Hepatocyte (in vitro differentiated cells): ENCODE measurements around the gene ATAT1. TPM values are rescaled to one million over a fixed set of nuclear protein-coding genes. Genes with fewer than 3 reads are reported as not detected.
A peak's percentile ranks its signal among the peaks of the same experiment; 100 is the strongest.

Experiments used
- DNase-seq: peaks from one replicate; pipeline ENCODE4 v3.0.0-alpha.2; 2016; ENCODE audit warnings: low spot score
- H2AFZ ChIP-seq: fragments of 200-600 bp; sonication (generic); 2 replicates; pipeline ENCODE4 v1.6.0; 2016; ENCODE audit warnings: antibody characterized with exemption, mild to moderate bottlenecking
- H3K27ac ChIP-seq: fragments of 200-600 bp; sonication (generic); 2 replicates; pipeline ENCODE4 v1.5.1; 2016; ENCODE audit warnings: mild to moderate bottlenecking
- H3K27me3 ChIP-seq: fragments of 200-600 bp; sonication (generic); 2 replicates; pipeline ENCODE4 v1.6.1; 2016
- H3K36me3 ChIP-seq: fragments of 200-600 bp; sonication (generic); replicated peaks from 2 replicates; pipeline ENCODE4 v1.5.1; 2016; ENCODE audit warnings: low read depth; ENCODE audit not compliant: insufficient read depth
- H3K4me1 ChIP-seq: fragments of 200-600 bp; sonication (generic); 2 replicates; pipeline ENCODE4 v1.5.1; 2016; ENCODE audit warnings: mild to moderate bottlenecking, moderate library complexity; ENCODE audit not compliant: insufficient read depth
- H3K4me2 ChIP-seq: fragments of 200-600 bp; sonication (generic); 2 replicates; pipeline ENCODE4 v1.6.0; 2016
- H3K4me3 ChIP-seq: fragments of 200-600 bp; sonication (generic); 2 replicates; pipeline ENCODE4 v1.5.1; 2016; ENCODE audit warnings: mild to moderate bottlenecking
- H3K79me2 ChIP-seq: fragments of 200-600 bp; sonication (generic); 2 replicates; pipeline ENCODE4 v1.6.0; 2017; ENCODE audit warnings: mild to moderate bottlenecking
- H3K9me2 ChIP-seq: fragments of 200-600 bp; sonication (generic); replicated peaks from 2 replicates; pipeline ENCODE4 v1.6.0; 2017; ENCODE audit warnings: mild to moderate bottlenecking; ENCODE audit not compliant: insufficient read depth
- H3K9me3 ChIP-seq: fragments of 200-600 bp; sonication (generic); 2 replicates; pipeline ENCODE4 v1.5.1; 2016; ENCODE audit warnings: low read depth, mild to moderate bottlenecking
- H4K20me1 ChIP-seq: fragments of 200-600 bp; sonication (generic); 2 replicates; pipeline ENCODE4 v1.6.0; 2016; ENCODE audit warnings: mild to moderate bottlenecking; ENCODE audit not compliant: insufficient read depth, poor library complexity, severe bottlenecking
- CTCF ChIP-seq: fragments of 200-600 bp; sonication (generic); IDR thresholded peaks from 2 replicates; pipeline ENCODE4 v1.5.1; 2016; ENCODE audit warnings: antibody characterized with exemption, mild to moderate bottlenecking; ENCODE audit not compliant: poor library complexity
- EZH2 ChIP-seq: fragments of 200-600 bp; sonication (generic); IDR thresholded peaks from 2 replicates; pipeline ENCODE4 v1.6.1; 2016; ENCODE audit warnings: antibody characterized with exemption, mild to moderate bottlenecking, borderline replicate concordance
- EZH2phosphoT487 ChIP-seq: fragments of 200-600 bp; sonication (generic); IDR thresholded peaks from one replicate; pipeline ENCODE4 v1.6.1; 2018; ENCODE audit warnings: antibody characterized with exemption, mild to moderate bottlenecking, low read depth, moderate library complexity; ENCODE audit not compliant: unreplicated experiment, severe bottlenecking
- WGBS: methylation state at CpG from one replicate; pipeline ENCODE4 v1.1.6; 2016; ENCODE audit warnings: low lambda C conversion rate; ENCODE audit errors: missing lambda C conversion rate; 5-methylcytosine and 5-hydroxymethylcytosine counted together
- polyA plus RNA-seq: library from polyadenylated mRNA; unstranded; fragments of >200 nt; fragmentation: Nextera tagmentation; extraction: Ambion mirVana; gene quantifications from 2 replicates; pipeline ENCODE4 v1.2.1, GENCODE V29; 2016
- total RNA-seq: library from RNA; depleted of rRNA; stranded (reverse); fragments of >200 nt; gene quantifications from 2 replicates; pipeline ENCODE4 v1.2.3, GENCODE V29; 2014

Gene ATAT1
- total and polyA plus RNA-seq, 2 experiments from 2014 or later: 7.0 to 18.3 TPM

- WGBS: 95% methylated on average over 15 of the region's 15 CpGs
- no peak overlapping the region for H3K4me3 ChIP-seq
- no peaks in the 10 kb centered on the region for H3K36me3 ChIP-seq
- no peaks in the 10 kb centered on the region for H3K4me1 ChIP-seq
- no peaks in the 10 kb centered on the region for H3K9me2 ChIP-seq
- H3K4me2 ChIP-seq: no peak overlapping the region
- DNase-seq: no peak
- TF ChIP-seq EZH2phosphoT487 (no peak), CTCF (no peak), EZH2 (no peak)
- no peaks in the 10 kb centered on the region for H4K20me1 ChIP-seq
- peak overlapping the region; percentile 67 for H3K27ac ChIP-seq
- no peaks in the 10 kb centered on the region for H3K9me3 ChIP-seq
- no peaks in the 10 kb centered on the region for H3K27me3 ChIP-seq
- no peak overlapping the region for H2AFZ ChIP-seq
- peaks cover 9% of the 10 kb centered on the region for H3K79me2 ChIP-seq
These were observed 36.8 kb upstream of the ATAT1 start for GRCh38 chr6:30589754-30590358.

GRCh38 chr6:30590509-30590908 lies 36.2 kb upstream of the ATAT1 start:
- no peak for DNase-seq

GRCh38 chr6:30591008-30591407 lies 35.7 kb upstream of the ATAT1 start:
- peaks cover 9% of the 10 kb centered on the region for H3K79me2 ChIP-seq
- H3K9me3 ChIP-seq: no peaks in the 10 kb centered on the region
- no peaks in the 10 kb centered on the region for H3K9me2 ChIP-seq
- no peak overlapping the region for H2AFZ ChIP-seq
- peak overlapping the region; percentile 20 for H3K4me2 ChIP-seq
- no peaks in the 10 kb centered on the region for H4K20me1 ChIP-seq
- no peaks in the 10 kb centered on the region for H3K4me1 ChIP-seq
- DNase-seq: peak; percentile 52
- TF ChIP-seq EZH2phosphoT487 (no peak), EZH2 (no peak), CTCF (no peak)
- H3K27ac ChIP-seq: peak overlapping the region; percentile 67
- no peaks in the 10 kb centered on the region for H3K27me3 ChIP-seq
- no peaks in the 10 kb centered on the region for H3K36me3 ChIP-seq
- H3K4me3 ChIP-seq: no peak overlapping the region
- 62% methylated on average over 1 of the region's 1 CpG for WGBS

More at GRCh38 chr6:30590509-30590908, 36.2 kb upstream of the ATAT1 start:
- Histone ChIP-seq H3K4me3 (no peak overlapping the region), H3K27ac (peak overlapping the region; percentile 67), H3K4me1 (no peaks in the 10 kb centered on the region), H4K20me1 (no peaks in the 10 kb centered on the region), H2AFZ (no peak overlapping the region), H3K9me2 (no peaks in the 10 kb centered on the region), H3K27me3 (no peaks in the 10 kb centered on the region), H3K9me3 (no peaks in the 10 kb centered on the region), H3K4me2 (no peak overlapping the region), H3K36me3 (no peaks in the 10 kb centered on the region), H3K79me2 (peaks cover 9% of the 10 kb centered on the region)
- TF ChIP-seq EZH2 (no peak), EZH2phosphoT487 (no peak), CTCF (no peak)
- WGBS: 93% methylated on average over 8 of the region's 8 CpGs
